Lower leg skin (tissue), 4 donors: ENCODE results near the gene ARHGAP4. TPM values are rescaled to one million over a fixed set of nuclear protein-coding genes. Genes with fewer than 3 reads are reported as not detected.

Experiments
- DNase-seq, 2 donors: peaks; one replicate each; pipeline ENCODE4 v3.0.0-alpha.2; 2019; ENCODE audit warnings: low spot score in 2 of 2
- H3K4me3 ChIP-seq: fragments of 200-600 bp; sonication (generic); 2 replicates; pipeline ENCODE4 v1.5.1; 2017; ENCODE audit warnings: mild to moderate bottlenecking, low read depth; ENCODE audit not compliant: poor library complexity, severe bottlenecking
- POLR2A ChIP-seq, 2 donors: fragments of 450-650 bp; IDR thresholded peaks; one replicate each; pipeline ENCODE4 v1.6.1; 2016 to 2017; ENCODE audit warnings: antibody characterized with exemption in 2 of 2, mild to moderate bottlenecking in 1 of 2, moderate library complexity in 1 of 2
- whole genome bisulfite sequencing, 2 donors: methylation state at CpG; one replicate each; pipeline ENCODE4 v1.1.5; 2018; 5-methylcytosine and 5-hydroxymethylcytosine counted together
- intact Hi-C: fragments of 100-400 bp; cut with DNase I; formaldehyde crosslinking; loops from one replicate; pipeline ENCODE4 v1.15.0; 2023; ENCODE audit warnings: low total_unique reads
- total RNA-seq, 4 donors: library from RNA; depleted of rRNA; stranded (reverse); fragments of >200 nt; gene quantifications; one replicate each; pipeline ENCODE4 v1.1.0, GENCODE V29; 2016
- TF ChIP-seq, protein P1 (sequence below), 3 donors: fragments of 450-650 bp; IDR thresholded peaks; one replicate each; pipeline ENCODE4 v1.5.1; 2016; ENCODE audit warnings: antibody characterized with exemption in 3 of 3, mild to moderate bottlenecking in 3 of 3, moderate library complexity in 2 of 3

The ARHGAP4 gene
- total RNA-seq, 4 donors from 2014 or later, result 2.7 to 14.8 (median 10.5) TPM

GRCh38 chrX:153931748-153932147 lies 5.7 kb upstream of the ARHGAP4 start:
- 92 to 96% methylated on average over 13 of the region's 13 CpGs for WGBS, 2 donors
- no peak for DNase-seq
- TF ChIP-seq, protein P1, sequence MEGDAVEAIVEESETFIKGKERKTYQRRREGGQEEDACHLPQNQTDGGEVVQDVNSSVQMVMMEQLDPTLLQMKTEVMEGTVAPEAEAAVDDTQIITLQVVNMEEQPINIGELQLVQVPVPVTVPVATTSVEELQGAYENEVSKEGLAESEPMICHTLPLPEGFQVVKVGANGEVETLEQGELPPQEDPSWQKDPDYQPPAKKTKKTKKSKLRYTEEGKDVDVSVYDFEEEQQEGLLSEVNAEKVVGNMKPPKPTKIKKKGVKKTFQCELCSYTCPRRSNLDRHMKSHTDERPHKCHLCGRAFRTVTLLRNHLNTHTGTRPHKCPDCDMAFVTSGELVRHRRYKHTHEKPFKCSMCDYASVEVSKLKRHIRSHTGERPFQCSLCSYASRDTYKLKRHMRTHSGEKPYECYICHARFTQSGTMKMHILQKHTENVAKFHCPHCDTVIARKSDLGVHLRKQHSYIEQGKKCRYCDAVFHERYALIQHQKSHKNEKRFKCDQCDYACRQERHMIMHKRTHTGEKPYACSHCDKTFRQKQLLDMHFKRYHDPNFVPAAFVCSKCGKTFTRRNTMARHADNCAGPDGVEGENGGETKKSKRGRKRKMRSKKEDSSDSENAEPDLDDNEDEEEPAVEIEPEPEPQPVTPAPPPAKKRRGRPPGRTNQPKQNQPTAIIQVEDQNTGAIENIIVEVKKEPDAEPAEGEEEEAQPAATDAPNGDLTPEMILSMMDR (IDR thresholded peaks at IDR 0.05), result no peak
- no peak for TF ChIP-seq POLR2A (IDR thresholded peaks at IDR 0.05)
- H3K4me3 ChIP-seq, result no peak overlapping the region
- intact Hi-C loops, result no loop called here

DNA sequence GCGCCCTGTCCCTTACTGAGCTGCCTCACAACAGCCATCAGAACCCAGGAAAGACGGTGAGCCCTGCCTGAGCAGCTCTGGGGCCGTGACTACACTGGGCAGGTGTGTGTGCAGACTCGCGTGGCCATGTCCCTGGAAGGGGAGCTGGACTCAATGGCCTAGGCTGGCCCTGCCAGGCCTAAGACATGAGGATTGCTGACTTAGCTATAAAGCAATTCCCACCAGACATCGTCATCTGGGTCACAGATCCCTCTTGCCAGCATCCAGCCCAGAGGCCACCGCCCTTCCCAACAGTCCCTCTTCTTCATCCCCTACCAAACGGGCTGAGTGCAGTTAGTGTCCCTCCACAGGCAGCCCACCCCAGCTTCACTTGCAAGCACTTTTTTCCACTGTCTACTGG lies 5.1 kb upstream of the ARHGAP4 start:
- no peak overlapping the region for H3K4me3 ChIP-seq
- TF ChIP-seq, protein P1 (IDR thresholded peaks at IDR 0.05), result no peak
- no peak for TF ChIP-seq POLR2A (IDR thresholded peaks at IDR 0.05)
- intact Hi-C loops, result no loop called here
- 70 to 88% methylated on average over 5 to 8 of the region's 8 CpGs for WGBS, 2 donors
- DNase-seq, result no peak

- TF ChIP-seq, protein P1 (IDR thresholded peaks at IDR 0.05), result no peak
- no peak for TF ChIP-seq POLR2A (IDR thresholded peaks at IDR 0.05)
- intact Hi-C loops, result no loop called here
- no peak overlapping the region for H3K4me3 ChIP-seq
- WGBS, 2 donors, result 87 to 88% methylated on average over 19 to 31 of the region's 31 CpGs
- DNase-seq, result no peak
These were observed 4.2 kb upstream of the ARHGAP4 start for GRCh38 chrX:153930011-153930910.

DNA sequence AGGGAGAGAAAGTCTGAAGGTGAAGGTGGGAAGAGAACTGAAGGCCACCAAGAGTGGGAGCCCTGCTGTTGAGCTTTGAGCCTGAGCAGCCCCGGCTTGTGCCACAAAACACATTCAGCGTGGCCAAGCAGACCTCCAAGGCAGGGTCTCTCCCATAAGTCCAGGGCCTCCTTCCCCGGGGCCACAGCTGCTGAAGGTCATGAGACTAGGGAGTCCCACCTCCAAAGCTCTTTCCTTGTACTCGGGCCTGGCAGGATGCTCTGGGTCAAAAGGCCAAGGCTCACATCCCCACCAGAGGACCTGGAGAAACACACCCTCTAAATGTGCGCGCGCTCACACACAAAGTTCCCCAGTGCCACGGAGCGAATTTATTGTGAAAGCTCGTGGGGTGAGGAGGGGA lies 3.5 kb upstream of the ARHGAP4 start:
- intact Hi-C loops, result no loop called here
- TF ChIP-seq, protein P1 (IDR thresholded peaks at IDR 0.05), result no peak
- no peak for TF ChIP-seq POLR2A (IDR thresholded peaks at IDR 0.05)
- no peak for DNase-seq
- no peak overlapping the region for H3K4me3 ChIP-seq
- 90% methylated on average over 6 to 10 of the region's 10 CpGs for WGBS, 2 donors

DNA sequence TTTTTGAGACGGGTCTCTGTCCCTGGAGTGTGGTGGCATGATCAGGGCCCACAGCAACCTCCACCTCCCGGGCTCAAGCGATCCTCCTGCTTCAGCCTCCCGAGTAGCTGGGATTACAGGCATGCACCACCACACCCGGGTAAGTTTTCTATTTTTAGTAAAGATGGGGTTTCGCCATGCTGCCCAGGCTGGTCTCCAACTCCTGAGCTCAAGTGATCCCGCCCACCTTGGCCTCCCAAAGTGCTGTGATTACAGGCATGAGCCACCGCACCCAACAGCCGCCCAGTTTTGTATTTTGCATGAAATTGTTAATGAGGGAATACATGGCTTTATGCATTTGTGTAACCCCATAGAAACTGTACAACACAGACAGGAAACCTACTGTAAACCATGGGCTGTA lies 2.8 kb upstream of the ARHGAP4 start:
- no peak for TF ChIP-seq POLR2A (IDR thresholded peaks at IDR 0.05)
- TF ChIP-seq, protein P1 (IDR thresholded peaks at IDR 0.05), result no peak
- H3K4me3 ChIP-seq, result no peak overlapping the region
- DNase-seq, result no peak
- 23 to 55% methylated on average over 9 of the region's 9 CpGs for WGBS, 2 donors
- intact Hi-C loops, result no loop called here
